Loucy (cell line): ENCODE results near the gene BAK1.

Source experiments
- CTCF ChIP-seq: fragments of 200-600 bp; sonication (generic); conservative IDR thresholded peaks from 2 replicates; pipeline ENCODE4 v1.5.1; 2014; ENCODE audit warnings: mild to moderate bottlenecking, antibody characterized with exemption, low read length
- EZH2phosphoT487 ChIP-seq: fragments of 200-600 bp; IDR thresholded peaks from 2 replicates; pipeline ENCODE4 v1.6.1; 2018; ENCODE audit warnings: antibody characterized with exemption, mild to moderate bottlenecking, moderate library complexity, borderline replicate concordance

- TF ChIP-seq CTCF (no peak), EZH2phosphoT487 (no peak)
Measured at GRCh38 chr6:33566182-33567084, 13.6 kb downstream of the BAK1 start.
